Astrocyte (in vitro differentiated cells and primary cell): ENCODE results near the gene CRB2.

ENCODE experiments used
- EZH2 ChIP-seq: IDR thresholded peaks from 2 replicates; pipeline ENCODE4 v1.6.1; 2012; ENCODE audit warnings: mild to moderate bottlenecking, low read length, inconsistent platforms; ENCODE audit not compliant: insufficient read depth
- TF ChIP-seq, protein P1 (sequence below): IDR thresholded peaks from 2 replicates; pipeline ENCODE4 v1.5.1; 2011; ENCODE audit warnings: low read depth, mild to moderate bottlenecking, inconsistent platforms, low read length, moderate library complexity; ENCODE audit not compliant: insufficient read depth

DNA sequence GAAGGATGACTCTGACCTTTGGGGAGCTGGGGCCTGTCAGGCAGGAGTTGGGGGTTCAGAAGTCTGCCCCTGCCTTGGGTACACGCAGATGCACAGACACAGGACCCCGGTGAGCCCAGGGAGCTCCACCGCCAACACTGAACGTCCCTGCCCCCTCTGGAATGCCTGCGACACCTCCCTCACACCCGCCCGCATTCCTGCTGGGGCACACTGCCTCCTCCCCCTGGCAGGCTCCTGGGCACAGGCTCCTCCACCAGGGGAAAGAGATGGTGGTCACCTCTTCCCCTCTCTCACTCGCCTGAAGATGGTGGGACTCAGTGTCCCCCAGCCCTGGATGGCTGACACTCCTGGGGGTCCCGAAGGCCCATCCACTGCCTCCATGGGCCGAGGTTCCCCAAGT, 12.0 kb downstream of the CRB2 start:
- TF ChIP-seq, protein P1, sequence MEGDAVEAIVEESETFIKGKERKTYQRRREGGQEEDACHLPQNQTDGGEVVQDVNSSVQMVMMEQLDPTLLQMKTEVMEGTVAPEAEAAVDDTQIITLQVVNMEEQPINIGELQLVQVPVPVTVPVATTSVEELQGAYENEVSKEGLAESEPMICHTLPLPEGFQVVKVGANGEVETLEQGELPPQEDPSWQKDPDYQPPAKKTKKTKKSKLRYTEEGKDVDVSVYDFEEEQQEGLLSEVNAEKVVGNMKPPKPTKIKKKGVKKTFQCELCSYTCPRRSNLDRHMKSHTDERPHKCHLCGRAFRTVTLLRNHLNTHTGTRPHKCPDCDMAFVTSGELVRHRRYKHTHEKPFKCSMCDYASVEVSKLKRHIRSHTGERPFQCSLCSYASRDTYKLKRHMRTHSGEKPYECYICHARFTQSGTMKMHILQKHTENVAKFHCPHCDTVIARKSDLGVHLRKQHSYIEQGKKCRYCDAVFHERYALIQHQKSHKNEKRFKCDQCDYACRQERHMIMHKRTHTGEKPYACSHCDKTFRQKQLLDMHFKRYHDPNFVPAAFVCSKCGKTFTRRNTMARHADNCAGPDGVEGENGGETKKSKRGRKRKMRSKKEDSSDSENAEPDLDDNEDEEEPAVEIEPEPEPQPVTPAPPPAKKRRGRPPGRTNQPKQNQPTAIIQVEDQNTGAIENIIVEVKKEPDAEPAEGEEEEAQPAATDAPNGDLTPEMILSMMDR = no peak
- TF ChIP-seq EZH2 = no peak
